AG09309 (cell line): ENCODE data around the gene ADAMTS12.

Experiments
- DNase-seq: peaks from one replicate; pipeline ENCODE4 v3.0.0-alpha.2; 2010; ENCODE audit warnings: low read depth
- H3K4me3 ChIP-seq: 2 replicates; pipeline ENCODE4 v1.5.1; 2011; ENCODE audit warnings: mild to moderate bottlenecking, low read depth, low read length, moderate library complexity; ENCODE audit not compliant: control insufficient read depth
- CTCF ChIP-seq: IDR thresholded peaks from 2 replicates; pipeline ENCODE4 v1.5.1; 2011; ENCODE audit warnings: mild to moderate bottlenecking, low read depth, low read length, inconsistent platforms; ENCODE audit not compliant: insufficient read depth, control insufficient read depth; ENCODE audit errors: missing control alignments

The ADAMTS12 gene

DNA sequence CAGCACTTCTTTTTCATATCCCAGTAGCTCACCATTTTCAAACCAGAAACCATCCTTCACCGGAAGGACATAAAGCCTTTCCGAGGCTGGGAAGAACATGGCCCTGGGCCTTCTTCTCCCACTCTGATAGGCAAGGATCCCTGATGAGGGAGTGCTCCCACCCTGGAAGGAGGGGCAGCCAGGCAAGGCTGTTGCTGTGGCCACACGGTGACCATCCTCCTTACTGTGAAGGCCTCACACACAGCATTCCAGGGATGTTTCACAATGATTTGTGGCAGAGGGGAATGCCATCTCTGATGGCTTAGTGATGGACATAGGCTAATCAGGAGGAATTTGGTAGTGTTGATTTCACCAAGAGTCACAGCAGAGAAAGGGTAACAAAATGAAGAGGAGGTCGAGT is 130.7 kb downstream of the ADAMTS12 start:
- TF ChIP-seq CTCF = no peak
- DNase-seq = no peak
- no peak overlapping the region for H3K4me3 ChIP-seq

DNA sequence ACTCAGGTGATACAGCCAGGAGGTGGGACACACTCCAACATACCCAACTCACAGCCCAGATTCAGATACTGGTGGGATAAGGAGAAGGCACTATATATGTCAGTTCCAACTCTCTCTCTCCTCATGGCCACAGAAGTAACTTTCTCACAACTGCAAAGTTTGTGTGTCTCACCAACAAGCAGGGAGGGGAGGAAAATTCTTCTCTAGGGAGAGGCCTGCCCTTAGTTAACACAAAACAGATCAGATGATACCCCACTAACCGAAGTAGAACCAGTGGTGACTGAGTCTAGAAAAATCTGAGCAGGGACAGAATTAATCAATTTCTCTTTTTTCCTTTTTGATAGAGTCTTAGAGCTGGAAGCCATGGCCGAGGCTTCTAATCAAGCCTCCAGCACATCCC is 133.1 kb downstream of the ADAMTS12 start:
- TF ChIP-seq CTCF = no peak
- no peak overlapping the region for H3K4me3 ChIP-seq
- DNase-seq = no peak

DNA sequence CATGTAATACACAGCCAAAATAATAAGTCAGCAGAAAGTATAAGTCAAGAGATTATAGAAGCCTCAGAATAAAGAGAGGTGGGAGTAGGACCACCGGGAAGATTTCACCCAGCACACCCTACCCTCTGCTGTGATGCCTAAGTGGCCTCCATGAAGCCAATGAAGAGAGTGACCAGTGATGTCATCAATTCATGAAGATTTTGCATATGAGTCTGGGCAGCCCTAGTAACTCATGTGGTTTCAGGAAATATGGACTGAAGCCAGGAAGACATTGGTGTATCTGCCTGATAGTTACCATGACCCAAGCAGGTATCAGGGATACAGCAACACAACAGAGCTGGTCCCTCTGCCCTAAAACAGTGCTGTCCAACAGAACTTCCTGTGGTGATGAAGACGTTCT is 135.3 kb downstream of the ADAMTS12 start:
- no peak for TF ChIP-seq CTCF
- no peak overlapping the region for H3K4me3 ChIP-seq
- DNase-seq = no peak

- no peak overlapping the region for H3K4me3 ChIP-seq
- no peak for DNase-seq
- no peak for TF ChIP-seq CTCF
Measured at GRCh38 chr5:33755231-33755630, 136.6 kb downstream of the ADAMTS12 start.

DNA sequence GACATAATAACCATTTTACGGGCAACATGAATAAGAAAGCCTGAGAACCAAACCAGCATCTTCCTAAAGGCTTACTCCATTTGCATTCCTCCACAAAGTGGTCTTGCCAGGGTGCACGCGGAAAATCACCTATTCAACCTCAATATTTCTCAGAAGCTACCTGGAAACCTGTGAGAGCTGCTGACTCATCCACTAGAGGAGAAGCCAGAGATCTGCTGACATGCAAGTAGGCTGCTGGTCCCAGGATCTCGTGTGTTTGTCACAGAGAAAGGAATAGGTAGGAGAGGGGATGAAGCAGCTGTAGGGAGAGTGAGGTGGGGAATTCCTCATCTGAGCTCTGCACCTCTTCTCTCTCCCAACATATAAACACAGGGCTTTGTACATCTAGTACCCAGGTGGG is 138.1 kb downstream of the ADAMTS12 start:
- DNase-seq = no peak
- TF ChIP-seq CTCF = no peak
- no peak overlapping the region for H3K4me3 ChIP-seq

DNA sequence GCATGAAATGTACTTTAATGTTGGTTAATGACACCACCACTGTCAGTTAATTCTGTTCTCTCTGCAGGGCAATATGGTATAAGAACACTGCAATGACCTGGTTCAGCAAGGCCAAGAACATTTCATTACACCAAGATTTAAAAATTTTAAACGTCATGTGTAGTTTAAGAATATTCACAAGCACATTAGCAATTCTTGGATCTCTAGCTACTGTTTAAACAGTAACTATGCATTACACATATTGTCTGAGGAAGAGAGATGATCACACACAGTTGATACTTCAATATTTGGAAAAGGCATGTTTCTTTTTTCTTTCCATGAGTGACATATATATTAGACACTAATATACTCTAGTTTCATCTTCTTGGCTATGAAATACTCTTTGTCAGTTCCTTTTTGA is 143.0 kb downstream of the ADAMTS12 start:
- no peak for TF ChIP-seq CTCF
- DNase-seq = no peak
- no peak overlapping the region for H3K4me3 ChIP-seq

- no peak overlapping the region for H3K4me3 ChIP-seq
- no peak for TF ChIP-seq CTCF
Measured at GRCh38 chr5:33745101-33745770, 146.6 kb downstream of the ADAMTS12 start.

More at GRCh38 chr5:33745101-33745770, 146.6 kb downstream of the ADAMTS12 start:
- DNase-seq = no peak
